WERI-Rb-1 (cell line): ENCODE results near the gene AZI2.

Experiments
- DNase-seq: peaks from one replicate; pipeline ENCODE4 v3.0.0-alpha.2; 2020
- H3K27ac ChIP-seq: fragments of 250-450 bp; sonication (Bioruptor Pico); 2 replicates; pipeline ENCODE4 v1.5.1; 2020; ENCODE audit warnings: mild to moderate bottlenecking, moderate library complexity
- H3K27me3 ChIP-seq: fragments of 250-450 bp; sonication (Bioruptor Pico); 2 replicates; pipeline ENCODE4 v1.5.1; 2021; ENCODE audit warnings: mild to moderate bottlenecking, low read depth, moderate library complexity; ENCODE audit not compliant: insufficient read depth, severe bottlenecking
- H3K36me3 ChIP-seq: fragments of 250-450 bp; sonication (Bioruptor Pico); 2 replicates; pipeline ENCODE4 v1.5.1; 2020; ENCODE audit warnings: mild to moderate bottlenecking, moderate library complexity
- H3K4me3 ChIP-seq: 2 replicates; pipeline ENCODE4 v1.5.1; 2011; ENCODE audit warnings: low read depth, mild to moderate bottlenecking, control low read depth, low read length
- H3K9me3 ChIP-seq: fragments of 250-450 bp; sonication (Bioruptor Pico); 2 replicates; pipeline ENCODE4 v1.5.1; 2021; ENCODE audit warnings: mild to moderate bottlenecking, moderate library complexity; ENCODE audit not compliant: severe bottlenecking
- CTCF ChIP-seq: IDR thresholded peaks from 2 replicates; pipeline ENCODE4 v1.5.1; 2011; ENCODE audit warnings: low read depth, mild to moderate bottlenecking, control low read depth, inconsistent platforms, low read length

The AZI2 gene

GRCh38 chr3:28299705-28300104 lies 48.9 kb downstream of the AZI2 start:
- Histone ChIP-seq H3K27me3 (no peaks in the 10 kb centered on the region), H3K4me3 (no peak overlapping the region), H3K9me3 (no peaks in the 10 kb centered on the region), H3K36me3 (no peaks in the 10 kb centered on the region), H3K27ac (no peak overlapping the region)
- TF ChIP-seq CTCF = no peak
- DNase-seq = no peak

- DNase-seq = no peak
- Histone ChIP-seq H3K27ac (no peak overlapping the region), H3K36me3 (no peaks in the 10 kb centered on the region), H3K9me3 (no peaks in the 10 kb centered on the region), H3K4me3 (no peak overlapping the region), H3K27me3 (no peaks in the 10 kb centered on the region)
- TF ChIP-seq CTCF = no peak
Observed at GRCh38 chr3:28295898-28296490, 52.6 kb downstream of the AZI2 start.

- no peak for DNase-seq
- no peak overlapping the region for H3K27ac ChIP-seq
- no peaks in the 10 kb centered on the region for H3K27me3 ChIP-seq
Observed at GRCh38 chr3:28294667-28295413, 53.8 kb downstream of the AZI2 start.

GRCh38 chr3:28292622-28293021 lies 56.0 kb downstream of the AZI2 start:
- no peak for DNase-seq
- Histone ChIP-seq H3K27ac (no peak overlapping the region), H3K4me3 (no peak overlapping the region), H3K27me3 (no peaks in the 10 kb centered on the region), H3K36me3 (no peaks in the 10 kb centered on the region), H3K9me3 (no peaks in the 10 kb centered on the region)
- no peak for TF ChIP-seq CTCF

More at GRCh38 chr3:28294667-28295413, 53.8 kb downstream of the AZI2 start:
- TF ChIP-seq CTCF = no peak
- H3K9me3 ChIP-seq = no peaks in the 10 kb centered on the region
- H3K4me3 ChIP-seq = no peak overlapping the region
- no peaks in the 10 kb centered on the region for H3K36me3 ChIP-seq

GRCh38 chr3:28291577-28291976 lies 57.0 kb downstream of the AZI2 start:
- DNase-seq = no peak
- H3K27me3 ChIP-seq = no peaks in the 10 kb centered on the region
- no peaks in the 10 kb centered on the region for H3K36me3 ChIP-seq
- no peak overlapping the region for H3K27ac ChIP-seq
- no peaks in the 10 kb centered on the region for H3K9me3 ChIP-seq
- TF ChIP-seq CTCF = no peak
- H3K4me3 ChIP-seq = no peak overlapping the region

- TF ChIP-seq CTCF = no peak
- no peak overlapping the region for H3K4me3 ChIP-seq
- DNase-seq = no peak
- H3K9me3 ChIP-seq = no peaks in the 10 kb centered on the region
- no peaks in the 10 kb centered on the region for H3K36me3 ChIP-seq
- H3K27ac ChIP-seq = no peak overlapping the region
- H3K27me3 ChIP-seq = no peaks in the 10 kb centered on the region
Observed at GRCh38 chr3:28290863-28291300, 57.7 kb downstream of the AZI2 start.
